IMR-90 (cell line): ENCODE measurements around the gene DYNLT2. TPM values are rescaled to one million over a fixed set of nuclear protein-coding genes. Genes with fewer than 3 reads are reported as not detected.
A peak's percentile ranks its signal among the peaks of the same experiment; 100 is the strongest.

Experiments used
- ATAC-seq: fragments of 200-7000 bp; cut with Tn5 transposase; 2 replicates; pipeline ENCODE4 v1.9.1; 2020; ENCODE audit warnings: low read depth, mild to moderate bottlenecking, moderate library complexity
- BruUV-seq: library from RNA; stranded (reverse); fragments of 400-500 nt; replicated peaks from 2 replicates; lab custom pipeline; 2021; lab: Mats Ljungman, UMichigan
- CTCF ChIA-PET: fragments of 300-600 bp; formaldehyde crosslinking; extraction: SDS; loops from one replicate; lab custom pipeline; 2021; ENCODE audit warnings: antibody characterized with exemption; lab: Yijun Ruan, JAX
- POLR2A ChIA-PET: fragments of 300-600 bp; sonication (Branson Sonifier 250); formaldehyde crosslinking; loops from one replicate; lab custom pipeline; 2022; ENCODE audit warnings: antibody characterized with exemption; ENCODE audit not compliant: unreplicated experiment; lab: Charles Lee
- DNase-seq: peaks from one replicate; pipeline ENCODE4 v3.0.0; 2013
- H2AFZ ChIP-seq: replicated peaks from 2 replicates; pipeline ENCODE3; 2013; ENCODE audit warnings: low read length, mild to moderate bottlenecking; ENCODE audit not compliant: poor library complexity
- H2AK5ac ChIP-seq: 2 replicates; pipeline ENCODE4 v1.6.1; 2013; ENCODE audit warnings: low read depth, low read length, inconsistent platforms
- H2AK9ac ChIP-seq: replicated peaks from 2 replicates; pipeline ENCODE3; 2013; ENCODE audit warnings: mild to moderate bottlenecking, low read depth, low read length, moderate library complexity; ENCODE audit not compliant: poor library complexity
- H2BK120ac ChIP-seq: 2 replicates; pipeline ENCODE4 v1.6.1; 2013; ENCODE audit warnings: low read depth, low read length, inconsistent platforms
- H2BK15ac ChIP-seq: 3 replicates; pipeline ENCODE4 v1.6.1; 2013; ENCODE audit warnings: low read depth, low read length, inconsistent platforms
- H2BK20ac ChIP-seq: 2 replicates; pipeline ENCODE4 v1.6.1; 2013; ENCODE audit warnings: low read depth, mild to moderate bottlenecking, inconsistent platforms, low read length, moderate library complexity
- H2BK5ac ChIP-seq: 2 replicates; pipeline ENCODE4 v1.6.1; 2013; ENCODE audit warnings: mild to moderate bottlenecking, low read depth, low read length, inconsistent platforms; ENCODE audit not compliant: poor library complexity, severe bottlenecking
- H3K14ac ChIP-seq: replicated peaks from 2 replicates; pipeline ENCODE4 v1.6.1; 2013; ENCODE audit warnings: low read depth, low read length, inconsistent platforms
- H3K18ac ChIP-seq: 2 replicates; pipeline ENCODE4 v1.6.1; 2013; ENCODE audit warnings: low read depth, low read length, control low read depth
- H3K23ac ChIP-seq: 2 replicates; pipeline ENCODE4 v1.6.1; 2013; ENCODE audit warnings: low read depth, low read length, inconsistent platforms
- H3K27ac ChIP-seq: 2 replicates; pipeline ENCODE4 v1.5.1; 2013; ENCODE audit warnings: mild to moderate bottlenecking, control low read depth, low read length; ENCODE audit not compliant: insufficient read depth
- H3K27me3 ChIP-seq: 2 replicates; pipeline ENCODE4 v1.6.1; 2013; ENCODE audit warnings: low read length; ENCODE audit not compliant: control insufficient read depth, insufficient read depth
- H3K36me3 ChIP-seq: 2 replicates; pipeline ENCODE4 v1.6.1; 2013; ENCODE audit warnings: low read length, mixed read lengths; ENCODE audit not compliant: control insufficient read depth, insufficient read depth
- H3K4ac ChIP-seq: 2 replicates; pipeline ENCODE4 v1.6.1; 2013; ENCODE audit warnings: low read depth, low read length, inconsistent platforms
- H3K4me1 ChIP-seq: 2 replicates; pipeline ENCODE4 v1.6.1; 2013; ENCODE audit warnings: low read length, mixed read lengths; ENCODE audit not compliant: control insufficient read depth, insufficient read depth
- H3K4me2 ChIP-seq: 2 replicates; pipeline ENCODE4 v1.6.1; 2013; ENCODE audit warnings: low read depth, mild to moderate bottlenecking, control low read depth, low read length, moderate library complexity
- H3K4me3 ChIP-seq: 2 replicates; pipeline ENCODE4 v1.5.1; 2013; ENCODE audit warnings: low read depth, mild to moderate bottlenecking, control low read depth, low read length, moderate library complexity; ENCODE audit not compliant: insufficient read depth
- H3K56ac ChIP-seq: 2 replicates; pipeline ENCODE4 v1.6.1; 2013; ENCODE audit warnings: low read length, inconsistent platforms; ENCODE audit not compliant: insufficient read depth; ENCODE audit errors: extremely low read depth
- H3K79me1 ChIP-seq, 2 experiments: 2 replicates each; pipeline ENCODE4 v1.6.1; 2013; ENCODE audit warnings: low read length in 2 of 2, inconsistent platforms in 1 of 2, low read depth in 1 of 2
- H3K9ac ChIP-seq: 2 replicates; pipeline ENCODE4 v1.6.1; 2013; ENCODE audit warnings: low read depth, low read length, control low read depth
- H3K9me1 ChIP-seq: 2 replicates; pipeline ENCODE4 v1.6.1; 2013; ENCODE audit warnings: low read length, inconsistent platforms; ENCODE audit not compliant: insufficient read depth
- H3K9me3 ChIP-seq: 2 replicates; pipeline ENCODE4 v1.6.1; 2013; ENCODE audit warnings: low read length; ENCODE audit not compliant: control insufficient read depth, insufficient read depth
- H4K20me1 ChIP-seq: 2 replicates; pipeline ENCODE4 v1.6.1; 2013; ENCODE audit warnings: low read length, inconsistent platforms; ENCODE audit not compliant: insufficient read depth
- H4K5ac ChIP-seq: 2 replicates; pipeline ENCODE4 v1.6.1; 2013; ENCODE audit warnings: mild to moderate bottlenecking, low read depth, low read length, control low read depth
- H4K8ac ChIP-seq, 2 experiments: 2 replicates each; pipeline ENCODE4 v1.6.1; 2013; ENCODE audit warnings: low read depth in 2 of 2, low read length in 2 of 2, control low read depth in 1 of 2, inconsistent platforms in 1 of 2
- H4K91ac ChIP-seq: 2 replicates; pipeline ENCODE4 v1.6.1; 2013; ENCODE audit warnings: low read depth, low read length, inconsistent platforms; ENCODE audit not compliant: insufficient read depth
- BHLHE40 ChIP-seq: fragments of 150-350 bp; IDR thresholded peaks from 2 replicates; pipeline ENCODE4 v1.6.1; 2016; ENCODE audit warnings: mild to moderate bottlenecking, low read depth, low read length
- CEBPB ChIP-seq: IDR thresholded peaks from 2 replicates; pipeline ENCODE4 v1.6.1; 2012; ENCODE audit warnings: low read depth, low read length, improper control_type of control experiment
- CHD1 ChIP-seq: IDR thresholded peaks from 2 replicates; pipeline ENCODE4 v1.6.1; 2012; ENCODE audit warnings: low read depth, low read length, improper control_type of control experiment
- CTCF ChIP-seq: conservative IDR thresholded peaks from 2 replicates; pipeline ENCODE4 v1.5.1; 2012; ENCODE audit warnings: mild to moderate bottlenecking, low read depth, low read length, improper control_type of control experiment
- ELK1 ChIP-seq: fragments of 150-350 bp; IDR thresholded peaks from 2 replicates; pipeline ENCODE4 v1.6.1; 2016; ENCODE audit warnings: low read depth, mild to moderate bottlenecking, low read length, moderate library complexity, borderline replicate concordance
- FOS ChIP-seq: fragments of 150-350 bp; IDR thresholded peaks from 2 replicates; pipeline ENCODE4 v1.6.1; 2016; ENCODE audit warnings: low read depth, low read length
- MAFK ChIP-seq: IDR thresholded peaks from 2 replicates; pipeline ENCODE4 v1.6.1; 2012; ENCODE audit warnings: low read depth, low read length, improper control_type of control experiment
- MAZ ChIP-seq: IDR thresholded peaks from 2 replicates; pipeline ENCODE4 v1.6.1; 2012; ENCODE audit warnings: low read depth, mild to moderate bottlenecking, low read length, improper control_type of control experiment, moderate library complexity, borderline replicate concordance
- MXI1 ChIP-seq: IDR thresholded peaks from 2 replicates; pipeline ENCODE4 v1.6.1; 2012; ENCODE audit warnings: low read depth, mild to moderate bottlenecking, low read length, moderate library complexity, borderline replicate concordance
- NFE2L2 ChIP-seq: fragments of 150-350 bp; IDR thresholded peaks from 2 replicates; pipeline ENCODE4 v1.6.1; 2016; ENCODE audit warnings: low read depth, mild to moderate bottlenecking, low read length
- POLR2A ChIP-seq: IDR thresholded peaks from 2 replicates; pipeline ENCODE4 v1.6.1; 2012; ENCODE audit warnings: mild to moderate bottlenecking, low read depth, low read length
- RAD21 ChIP-seq: IDR thresholded peaks from 2 replicates; pipeline ENCODE4 v1.6.1; 2012; ENCODE audit warnings: low read length, improper control_type of control experiment
- RCOR1 ChIP-seq: IDR thresholded peaks from 2 replicates; pipeline ENCODE4 v1.6.1; 2012; ENCODE audit warnings: mild to moderate bottlenecking, low read length, improper control_type of control experiment; ENCODE audit not compliant: insufficient replicate concordance
- RFX5 ChIP-seq: IDR thresholded peaks from 2 replicates; pipeline ENCODE4 v1.8.0; 2012; ENCODE audit warnings: low read depth, mild to moderate bottlenecking, low read length, moderate library complexity
- SMC3 ChIP-seq: fragments of 150-350 bp; IDR thresholded peaks from 2 replicates; pipeline ENCODE4 v1.6.1; 2016; ENCODE audit warnings: low read depth, mild to moderate bottlenecking, antibody characterized with exemption, low read length, moderate library complexity
- USF2 ChIP-seq: fragments of 150-350 bp; IDR thresholded peaks from 2 replicates; pipeline ENCODE4 v1.6.1; 2017; ENCODE audit warnings: mild to moderate bottlenecking, antibody characterized with exemption, low read length, low read depth
- WGBS, 2 experiments: methylation state at CpG; one replicate each; pipeline versions ENCODE4 v1.1.5 to v1.1.7; 2013; ENCODE audit warnings: missing lambda C conversion rate in 2 of 2; ENCODE audit not compliant: insufficient read length in 1 of 2; ENCODE audit errors: extremely low coverage in 2 of 2; 5-methylcytosine and 5-hydroxymethylcytosine counted together
- dilution Hi-C: fragments of 300-500 bp; cut with HindIII; formaldehyde crosslinking; loops from one replicate; pipeline ENCODE4 v1.14.3; 2018; ENCODE audit warnings: low sequenced_read_pairs; ENCODE audit not compliant: unreplicated experiment
- in situ Hi-C: fragments of 300-500 bp; cut with MboI; formaldehyde crosslinking; loops from 3 replicates; pipeline ENCODE4 v1.14.3; 2019; ENCODE audit warnings: low sequenced_read_pairs, inconsistent platforms, mixed read lengths
- intact Hi-C: fragments of 100-400 bp; cut with micrococcal nuclease; formaldehyde crosslinking; loops from 2 replicates; pipeline ENCODE4 v1.10.0; 2022
- polyA plus RNA-seq, 3 experiments: library from polyadenylated mRNA; depleted of rRNA; stranded (reverse); fragments of >200 nt; gene quantifications; 2 replicates each; pipeline ENCODE4 v1.2.3, GENCODE V29; 2012; ENCODE audit warnings: low replicate concordance in 1 of 3
- total RNA-seq: library from RNA; depleted of rRNA; stranded (reverse); fragments of >200 nt; gene quantifications from 2 replicates; pipeline ENCODE4 v1.2.3, GENCODE V29; 2012

Gene DYNLT2
- total and polyA plus RNA-seq, 2 of the 4 experiments (the other 2 are of a cell fraction), result 0.36 to 0.44 TPM

- CTCF ChIA-PET, result interaction anchor here (1.1 kb wide), 1 partner anchor 10 kb away, joined by 5 read pairs; no protein-coding TSS in a partner anchor
- Histone ChIP-seq H3K4me2 (no peak overlapping the region; the same call in 1 of the 2 replicates), H4K91ac (peak overlapping the region; percentile 62), H2BK15ac (no peak overlapping the region), H2BK120ac (no peak overlapping the region), H3K18ac (peak overlapping the region; percentile 79), H2AK5ac (0 out of 2 replicates have a peak overlapping the region, but pooled peaks have one; percentile 3), H3K9me1 (no peaks in the 10 kb centered on the region; the same call in 1 of the 2 replicates), H3K56ac (no peak overlapping the region), H2AFZ (no peak overlapping the region), H3K79me1 (no peaks in the 10 kb centered on the region), H3K23ac (no peak overlapping the region), H3K4ac (peak overlapping the region; percentile 34; the same call in 1 of the 2 replicates), H3K4me1 (peaks cover 12% of the 10 kb centered on the region), H3K27ac (peak overlapping the region; percentile 45; the same call in 1 of the 2 replicates), H2AK9ac (no peak overlapping the region), H2BK20ac (no peak overlapping the region), H3K14ac (no peak overlapping the region), H4K8ac (no peak overlapping the region), H4K5ac (peak overlapping the region; percentile 87), H3K9ac (peak overlapping the region; percentile 3; the same call in 1 of the 2 replicates), H3K27me3 (no peaks in the 10 kb centered on the region), H3K36me3 (peaks cover 25% of the 10 kb centered on the region; the same call in 1 of the 2 replicates), H3K4me3 (no peak overlapping the region), H3K9me3 (peaks cover 3% of the 10 kb centered on the region; the same call in 1 of the 2 replicates), H2BK5ac (no peak overlapping the region), H4K20me1 (no peaks in the 10 kb centered on the region)
- intact Hi-C loops, result loop anchor here (2.0 kb wide), 1 partner anchor 57 kb away; no protein-coding TSS in a partner anchor
- TF ChIP-seq ELK1 (no peak), CEBPB (no peak), POLR2A (no peak), CHD1 (no peak), USF2 (no peak), NFE2L2 (no peak), MAZ (no peak), SMC3 (no peak), RCOR1 (no peak), BHLHE40 (no peak), FOS (no peak), RAD21 (no peak), CTCF (no peak), MAFK (no peak), RFX5 (no peak), MXI1 (no peak)
- WGBS, 2 experiments, result no CpG with 5 or more reads among the region's 5 CpGs
- POLR2A ChIA-PET, result no interaction called here
- dilution Hi-C loops, result no loop called here
- ATAC-seq (no peak), DNase-seq (no peak)
- no TSS peak for BruUV-seq
- in situ Hi-C loops, result no loop called here
Measured at GRCh38 chr6:169779896-169780295, 28.5 kb upstream of the DYNLT2 start.
